GM12891 (cell line): ENCODE data around the gene UGT2A1. TPM values are rescaled to one million over a fixed set of nuclear protein-coding genes. Genes with fewer than 3 reads are reported as not detected.
"Not testable (repeated sequence)": the region's sequence is repeated elsewhere in the genome, so short reads cannot be mapped to it uniquely, and the experiment has no call there.

Experiments
- DNase-seq: peaks from one replicate; pipeline ENCODE4 v3.0.0; 2011; ENCODE audit warnings: low spot score; ENCODE audit not compliant: insufficient read length
- FAIRE-seq: peaks from 2 replicates; lab custom pipeline; 2011; peaks lifted over from hg19 to GRCh38; lab: Jason Lieb, UNC
- PAX5 ChIP-seq: IDR thresholded peaks from 2 replicates; pipeline ENCODE4 v1.6.1; 2011; ENCODE audit warnings: low read length, moderate library complexity, mild to moderate bottlenecking; ENCODE audit not compliant: insufficient read depth, severe bottlenecking
- POLR2A ChIP-seq: IDR thresholded peaks from 2 replicates; pipeline ENCODE4 v1.6.1; 2011; ENCODE audit warnings: low read depth, low read length, control low read depth
- POLR2AphosphoS5 ChIP-seq: IDR thresholded peaks from 2 replicates; pipeline ENCODE4 v1.6.1; 2011; ENCODE audit warnings: low read depth, low read length, control low read depth
- POU2F2 ChIP-seq: IDR thresholded peaks from 2 replicates; pipeline ENCODE4 v1.6.1; 2011; ENCODE audit warnings: low read depth, mild to moderate bottlenecking, control low read depth, low read length, moderate library complexity
- SPI1 ChIP-seq: IDR thresholded peaks from 2 replicates; pipeline ENCODE4 v1.6.1; 2011; ENCODE audit warnings: low read depth, low read length, control low read depth
- TAF1 ChIP-seq: IDR thresholded peaks from 2 replicates; pipeline ENCODE4 v1.6.1; 2011; ENCODE audit warnings: low read depth, low read length, control low read depth
- polyA plus RNA-seq: library from polyadenylated mRNA; unstranded; fragments of >200 nt; gene quantifications from one replicate; pipeline ENCODE4 v1.2.1, GENCODE V29; 2012; ENCODE audit warnings: low read depth, missing spikeins, inconsistent platforms; ENCODE audit not compliant: missing spikeins

Gene UGT2A1
- not detected for polyA plus RNA-seq

DNA sequence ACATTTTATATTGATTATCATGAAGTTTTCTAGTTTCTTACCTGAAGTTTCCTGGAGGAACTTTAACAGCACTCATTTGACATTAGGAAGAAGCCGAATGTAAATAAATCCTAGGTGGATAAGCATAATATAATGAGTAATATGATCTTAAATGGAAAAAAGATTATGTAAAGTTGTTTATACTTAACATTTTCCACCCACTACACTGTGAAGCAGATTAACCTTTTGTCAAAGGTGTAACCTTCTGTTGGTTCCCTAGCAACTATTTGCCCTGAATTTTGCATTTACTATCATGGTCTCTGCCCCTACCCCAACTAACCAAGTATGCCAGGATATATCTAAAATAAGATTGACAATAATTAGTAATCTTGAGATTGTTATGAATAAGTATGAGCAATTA is at the start of gene UGT2A1:
Gene UGT2A1 (minus strand): TSS at position 101 of the 400 bp plus-strand sequence. CDS start 5,603 bp downstream, outside the sequence.
- DNase-seq (no peak), FAIRE-seq (no peak)
- no peak for TF ChIP-seq PAX5
- no peak for TF ChIP-seq TAF1
- TF ChIP-seq POLR2A: no peak
- no peak for TF ChIP-seq POU2F2
- TF ChIP-seq POLR2AphosphoS5: no peak
- no peak for TF ChIP-seq SPI1

DNA sequence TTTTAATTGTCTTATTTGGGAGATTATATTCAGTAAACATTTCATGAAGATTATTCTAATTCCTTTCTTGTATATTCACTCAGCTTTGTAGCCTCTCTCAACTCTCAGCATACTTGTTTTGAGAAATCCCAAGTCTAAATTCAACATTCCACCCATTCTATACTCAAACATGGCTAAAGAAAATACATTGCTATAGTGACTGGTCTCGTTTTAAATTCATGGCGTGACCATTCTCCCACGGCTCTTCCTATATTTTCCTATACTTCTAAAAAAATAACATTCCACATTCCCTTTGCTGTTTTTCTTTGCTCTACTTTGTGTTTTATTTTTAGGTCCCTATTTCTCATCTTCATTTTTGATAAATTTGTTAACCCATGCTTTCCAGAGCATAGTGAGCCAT is 49.2 kb upstream of the UGT2A1 start:
- TF ChIP-seq POU2F2 (no peak), POLR2A (no peak), SPI1 (no peak), POLR2AphosphoS5 (no peak), TAF1 (no peak)
- no peak for FAIRE-seq
- no peak for DNase-seq

DNA sequence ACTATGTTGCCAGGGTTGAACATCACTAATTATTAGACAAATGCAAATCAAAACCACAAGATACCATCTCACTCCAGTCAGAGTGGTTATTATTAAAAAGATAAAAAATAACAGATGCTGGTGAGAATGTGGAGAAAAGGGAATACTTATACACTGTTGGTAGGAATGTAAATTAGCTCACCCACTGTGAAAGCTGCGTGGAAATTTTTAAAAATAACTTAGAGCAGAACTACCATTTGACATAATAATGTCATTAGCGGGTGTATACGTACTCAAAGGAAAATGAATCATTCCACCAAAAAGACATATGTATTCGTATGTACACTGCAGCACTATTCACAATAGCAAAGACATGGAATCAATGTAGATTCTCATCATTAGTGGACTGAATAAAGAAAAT is 48.6 kb upstream of the UGT2A1 start:
- no peak for FAIRE-seq
- DNase-seq: no peak
- TF ChIP-seq SPI1 (no peak), POLR2AphosphoS5 (no peak), TAF1 (no peak), POU2F2 (no peak), PAX5 (no peak), POLR2A (no peak)

GRCh38 chr4:69697536-69698242 is 44.6 kb upstream of the UGT2A1 start:
- no peak for FAIRE-seq
- no peak for TF ChIP-seq TAF1
- DNase-seq: no peak

DNA sequence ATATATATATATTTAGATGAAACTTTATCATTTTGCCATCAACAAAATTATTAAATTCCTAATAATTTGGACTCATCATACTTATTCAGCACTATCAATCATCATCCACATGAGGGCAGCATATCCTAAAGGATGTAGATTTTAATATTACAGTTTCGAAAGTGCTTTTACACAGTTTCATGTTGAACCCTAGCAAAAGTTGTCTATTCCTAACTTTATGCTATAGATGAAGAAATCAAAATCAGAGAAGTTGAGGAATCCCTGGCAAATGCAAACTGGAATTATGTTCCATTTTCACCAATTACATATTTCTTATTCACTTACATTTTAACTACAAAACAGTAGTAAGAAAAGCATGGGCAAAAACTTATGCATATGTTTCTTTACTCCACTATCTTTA is 36.6 kb upstream of the UGT2A1 start:
- no peak for FAIRE-seq
- DNase-seq: no peak
- no peak for TF ChIP-seq TAF1
- TF ChIP-seq SPI1: no peak
- no peak for TF ChIP-seq POU2F2
- no peak for TF ChIP-seq POLR2AphosphoS5
- TF ChIP-seq PAX5: no peak
- TF ChIP-seq POLR2A: no peak

DNA sequence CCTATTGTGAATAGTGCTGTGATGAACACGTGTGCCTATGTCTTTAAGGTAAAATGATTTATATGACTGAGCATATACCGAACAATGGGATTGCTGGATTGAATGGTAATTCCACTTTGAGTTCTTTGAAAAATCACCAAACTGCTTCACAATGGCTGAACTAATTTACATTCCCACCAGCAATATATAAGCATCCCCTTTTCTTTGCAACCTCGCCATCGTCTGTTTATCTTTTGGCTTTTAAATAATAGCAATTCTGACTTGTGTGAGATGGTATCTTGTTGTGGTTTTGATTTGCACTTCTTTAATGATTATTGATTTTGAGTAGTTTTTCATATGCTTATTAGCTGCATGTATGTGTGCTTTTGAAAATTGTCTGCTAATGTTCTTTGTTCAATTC is 31.8 kb upstream of the UGT2A1 start:
- FAIRE-seq: no peak

GRCh38 chr4:69668680-69669079 is 15.6 kb upstream of the UGT2A1 start:
- DNase-seq: no peak
- no peak for FAIRE-seq
- TF ChIP-seq PAX5: no peak
- no peak for TF ChIP-seq SPI1
- no peak for TF ChIP-seq TAF1
- no peak for TF ChIP-seq POU2F2

More for the DNA sequence above, 31.8 kb upstream of the UGT2A1 start:
- no peak for DNase-seq
- TF ChIP-seq TAF1 (no peak), POU2F2 (no peak), POLR2AphosphoS5 (no peak)

DNA sequence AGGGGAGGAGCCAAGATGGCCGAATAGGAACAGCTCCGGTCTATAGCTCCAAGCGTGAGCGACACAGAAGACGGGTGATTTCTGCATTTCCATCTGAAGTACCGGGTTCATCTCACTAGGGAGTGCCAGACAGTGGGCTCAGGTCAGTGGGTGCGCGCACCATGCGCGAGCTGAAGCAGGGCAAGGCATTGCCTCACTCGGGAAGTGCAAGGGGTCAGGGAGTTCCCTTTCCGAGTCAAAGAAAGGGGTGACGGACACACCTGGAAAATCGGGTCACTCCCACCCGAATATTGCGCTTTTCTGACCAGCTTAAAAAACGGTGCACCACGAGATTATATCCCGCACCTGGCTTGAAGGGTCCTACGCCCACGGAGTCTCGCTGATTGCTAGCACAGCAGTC is 11.0 kb upstream of the UGT2A1 start:
- DNase-seq, FAIRE-seq: not testable (repeated sequence)

GRCh38 chr4:69661130-69661803 is 8.2 kb upstream of the UGT2A1 start:
- not testable (repeated sequence) for DNase-seq, FAIRE-seq

DNA sequence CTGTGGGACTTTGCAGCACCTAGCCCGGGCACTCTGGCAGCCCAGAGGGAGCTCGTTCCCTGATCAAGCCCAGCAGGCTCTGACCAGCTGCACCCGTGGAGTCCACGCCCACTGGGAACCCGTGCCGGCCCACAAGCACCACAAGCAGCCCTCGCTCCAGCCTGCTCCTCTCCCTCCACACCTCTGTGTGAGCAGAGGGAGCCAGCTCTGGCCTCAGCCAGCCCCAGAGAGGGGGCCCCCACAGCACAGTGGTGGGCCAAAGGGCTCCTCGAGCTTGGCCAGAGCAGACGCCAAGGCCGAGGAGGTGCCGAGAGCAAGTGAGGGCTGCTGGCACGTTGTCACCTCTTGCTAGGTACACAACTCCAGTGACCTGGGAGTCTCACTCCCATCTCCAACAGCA is 5.1 kb upstream of the UGT2A1 start:
- FAIRE-seq (no peak), DNase-seq (no peak)
- no peak for TF ChIP-seq POU2F2
- no peak for TF ChIP-seq SPI1
- no peak for TF ChIP-seq TAF1
- TF ChIP-seq POLR2A: no peak
- no peak for TF ChIP-seq PAX5
- TF ChIP-seq POLR2AphosphoS5: no peak
